Measurements from ENCODE around the gene KCNJ10. TPM values are rescaled to one million over a fixed set of nuclear protein-coding genes. Genes with fewer than 3 reads are reported as not detected.

Gene KCNJ10
- total RNA-seq, 1 donor from 2014 or later: not detected

DNA sequence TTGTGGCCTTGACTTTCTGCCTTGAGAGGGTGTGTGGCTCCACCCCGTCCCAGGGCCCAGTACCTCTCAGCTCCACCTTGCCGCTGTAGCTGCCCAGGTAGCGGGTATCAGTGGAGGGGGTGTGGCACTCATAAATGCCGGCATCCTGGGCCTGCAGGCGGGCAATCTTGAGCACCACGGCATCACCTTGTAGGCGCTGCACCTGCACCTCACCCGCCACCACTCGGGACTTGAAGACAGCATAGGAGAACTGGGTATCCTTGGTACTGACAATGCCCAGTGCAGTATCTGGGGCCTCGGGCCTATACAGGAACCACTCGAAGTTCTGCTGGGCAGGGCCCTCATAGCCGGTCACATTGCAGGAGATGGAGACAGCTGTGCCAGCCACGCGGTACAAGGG lies 24.8 kb upstream of the KCNJ10 start:
- Histone ChIP-seq H3K4me1 (peaks cover 16 to 17% of the 10 kb centered on the region in 2 donors), H3K4me3 (no peak overlapping the region), H3K27ac (no peak overlapping the region), H3K36me3 (peaks cover 44 to 47% of the 10 kb centered on the region in 2 donors), H3K27me3 (no peaks in the 10 kb centered on the region), H3K9me3 (no peaks in the 10 kb centered on the region)
- intact Hi-C loops (cut with DNase I): loop anchor here (5.0 kb wide), 2 partner anchors 173 to 247 kb away; partner anchors contain the start of genes COPA and NCSTN
- no peak for DNase-seq (ENCODE audit: low spot score in 2 of 2)
- TF ChIP-seq, protein P1, sequence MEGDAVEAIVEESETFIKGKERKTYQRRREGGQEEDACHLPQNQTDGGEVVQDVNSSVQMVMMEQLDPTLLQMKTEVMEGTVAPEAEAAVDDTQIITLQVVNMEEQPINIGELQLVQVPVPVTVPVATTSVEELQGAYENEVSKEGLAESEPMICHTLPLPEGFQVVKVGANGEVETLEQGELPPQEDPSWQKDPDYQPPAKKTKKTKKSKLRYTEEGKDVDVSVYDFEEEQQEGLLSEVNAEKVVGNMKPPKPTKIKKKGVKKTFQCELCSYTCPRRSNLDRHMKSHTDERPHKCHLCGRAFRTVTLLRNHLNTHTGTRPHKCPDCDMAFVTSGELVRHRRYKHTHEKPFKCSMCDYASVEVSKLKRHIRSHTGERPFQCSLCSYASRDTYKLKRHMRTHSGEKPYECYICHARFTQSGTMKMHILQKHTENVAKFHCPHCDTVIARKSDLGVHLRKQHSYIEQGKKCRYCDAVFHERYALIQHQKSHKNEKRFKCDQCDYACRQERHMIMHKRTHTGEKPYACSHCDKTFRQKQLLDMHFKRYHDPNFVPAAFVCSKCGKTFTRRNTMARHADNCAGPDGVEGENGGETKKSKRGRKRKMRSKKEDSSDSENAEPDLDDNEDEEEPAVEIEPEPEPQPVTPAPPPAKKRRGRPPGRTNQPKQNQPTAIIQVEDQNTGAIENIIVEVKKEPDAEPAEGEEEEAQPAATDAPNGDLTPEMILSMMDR (IDR thresholded peaks at IDR 0.05): no peak

DNA sequence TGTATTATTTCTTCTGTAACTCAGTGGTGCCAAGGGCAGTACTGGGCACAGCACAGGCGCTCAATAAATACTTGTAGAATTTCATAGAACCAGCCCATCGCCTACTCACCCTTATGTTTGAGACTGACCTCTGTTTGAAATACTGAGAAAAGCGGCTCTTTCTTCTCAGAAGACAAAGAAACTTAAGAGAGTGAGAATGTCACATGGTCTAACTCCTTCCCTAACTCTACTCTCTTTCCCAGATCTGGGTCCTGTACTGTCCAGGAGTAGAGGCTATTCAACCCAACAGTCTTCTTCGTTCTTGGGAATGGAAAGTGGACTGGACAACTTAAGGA lies 24.3 kb upstream of the KCNJ10 start:
- no peak for DNase-seq (ENCODE audit: low spot score in 2 of 2)
- H3K27ac ChIP-seq: no peak overlapping the region
- peaks cover 44 to 53% of the 10 kb centered on the region in 2 donors for H3K36me3 ChIP-seq
- intact Hi-C loops (cut with DNase I): no loop called here
- TF ChIP-seq, protein P1 (IDR thresholded peaks at IDR 0.05): no peak
- no peaks in the 10 kb centered on the region for H3K9me3 ChIP-seq
- H3K4me1 ChIP-seq: peaks cover 16 to 17% of the 10 kb centered on the region in 2 donors
- no peak overlapping the region for H3K4me3 ChIP-seq
- H3K27me3 ChIP-seq: no peaks in the 10 kb centered on the region

DNA sequence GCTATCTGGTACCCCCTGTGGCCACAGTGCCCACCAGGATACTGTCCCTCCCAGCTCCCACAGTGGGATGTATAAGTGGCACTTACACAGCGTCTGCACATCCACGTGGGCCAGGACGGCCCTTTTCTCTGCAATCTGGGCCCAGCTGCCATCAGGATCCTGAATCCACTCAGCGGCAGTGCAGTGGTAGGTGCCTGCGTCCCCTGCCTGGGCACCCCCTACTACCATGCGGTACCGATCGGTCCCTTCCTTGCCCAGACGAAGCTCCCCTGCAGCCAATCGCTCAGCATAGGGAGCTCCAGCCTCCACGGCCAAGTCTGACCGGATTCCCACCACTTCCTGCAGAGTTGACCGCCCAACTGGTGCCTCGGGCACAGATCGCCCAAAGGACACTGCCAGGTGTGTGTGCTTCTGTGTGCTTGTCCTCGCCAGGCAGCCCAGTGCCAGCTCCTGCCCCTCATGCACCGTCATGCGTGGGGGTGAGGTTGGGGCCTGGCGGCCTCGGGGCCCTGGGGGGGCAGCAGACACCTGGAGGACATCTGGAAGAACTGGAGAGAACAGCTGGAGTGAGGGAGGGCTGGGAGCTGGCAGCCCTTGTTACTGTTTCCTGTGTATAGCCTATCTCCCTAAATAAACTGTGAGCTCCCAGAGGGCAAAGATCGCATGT lies 23.8 kb upstream of the KCNJ10 start:
- intact Hi-C loops (cut with DNase I): no loop called here
- Histone ChIP-seq H3K36me3 (peaks cover 44 to 58% of the 10 kb centered on the region in 2 donors), H3K27ac (no peak overlapping the region), H3K4me1 (peaks cover 16 to 17% of the 10 kb centered on the region in 2 donors), H3K4me3 (no peak overlapping the region), H3K27me3 (no peaks in the 10 kb centered on the region), H3K9me3 (no peaks in the 10 kb centered on the region)
- no peak for DNase-seq (ENCODE audit: low spot score in 2 of 2)
- TF ChIP-seq, protein P1 (IDR thresholded peaks at IDR 0.05): no peak

DNA sequence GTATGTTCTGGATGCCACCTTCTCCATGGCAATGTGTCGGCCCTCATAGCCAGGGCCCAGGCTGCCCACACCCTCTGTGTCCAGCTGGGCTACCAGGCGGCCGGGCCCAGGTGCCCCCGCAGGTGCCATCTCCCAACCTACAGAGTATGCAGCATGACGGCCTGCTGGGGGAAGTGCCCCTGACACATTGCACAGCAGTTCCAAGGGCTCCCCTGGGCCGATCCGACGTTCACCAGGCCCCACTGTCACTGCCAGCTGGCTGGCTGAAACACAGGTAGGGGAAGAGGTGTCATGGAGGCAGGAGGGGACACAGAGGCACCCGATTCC lies 23.1 kb upstream of the KCNJ10 start:
- Histone ChIP-seq H3K27ac (no peak overlapping the region), H3K36me3 (peaks cover 47 to 64% of the 10 kb centered on the region in 2 donors), H3K4me3 (no peak overlapping the region), H3K9me3 (no peaks in the 10 kb centered on the region), H3K27me3 (no peaks in the 10 kb centered on the region), H3K4me1 (peaks cover 16 to 17% of the 10 kb centered on the region in 2 donors)
- intact Hi-C loops (cut with DNase I): no loop called here
- TF ChIP-seq, protein P1 (IDR thresholded peaks at IDR 0.05): no peak
- DNase-seq (ENCODE audit: low spot score in 2 of 2): no peak

DNA sequence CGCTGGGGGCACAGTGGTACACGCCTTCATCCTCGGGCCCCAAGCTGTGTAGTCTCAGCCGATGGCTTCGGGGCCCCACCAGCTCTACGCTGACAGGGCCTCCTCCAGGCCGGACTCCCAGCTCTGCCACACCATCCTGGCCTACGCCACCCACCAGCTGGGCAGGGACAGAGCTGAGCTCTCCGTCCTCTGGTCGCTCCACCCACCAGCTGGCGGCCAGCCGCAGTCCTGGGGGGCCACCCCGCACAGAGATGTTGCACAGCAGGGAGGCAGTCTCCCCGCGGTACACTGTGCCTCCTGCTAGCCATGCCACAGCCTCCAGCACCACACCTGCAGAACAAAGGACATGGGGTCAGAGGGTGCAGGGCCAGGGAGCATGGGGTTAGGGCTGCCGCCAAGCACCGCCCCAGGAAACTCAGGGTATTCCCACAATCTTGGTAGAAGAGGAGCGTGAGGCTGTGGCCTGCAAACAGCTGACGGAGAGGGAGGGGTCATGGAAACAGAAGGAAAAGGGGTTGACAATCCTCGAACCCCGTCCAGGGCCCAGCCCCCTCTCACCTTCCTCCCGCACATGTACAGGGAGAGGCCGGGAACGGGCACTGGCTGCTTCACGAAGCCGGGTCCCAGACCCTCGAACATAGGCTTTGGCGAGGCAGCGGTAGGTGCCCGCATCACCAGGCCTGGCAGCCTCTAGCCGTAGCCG lies 22.6 kb upstream of the KCNJ10 start:
- H3K27ac ChIP-seq: no peak overlapping the region
- intact Hi-C loops (cut with DNase I): no loop called here
- no peak overlapping the region for H3K4me3 ChIP-seq
- peaks cover 47 to 64% of the 10 kb centered on the region in 2 donors for H3K36me3 ChIP-seq
- H3K4me1 ChIP-seq: peaks cover 16 to 17% of the 10 kb centered on the region in 2 donors
- H3K9me3 ChIP-seq: no peaks in the 10 kb centered on the region
- TF ChIP-seq, protein P1 (IDR thresholded peaks at IDR 0.05): no peak
- H3K27me3 ChIP-seq: no peaks in the 10 kb centered on the region
- DNase-seq (ENCODE audit: low spot score in 2 of 2): no peak

Measured in ascending aorta (tissue), 2 donors.